Measurements from ENCODE around the gene TRPM6.

The TRPM6 gene

DNA sequence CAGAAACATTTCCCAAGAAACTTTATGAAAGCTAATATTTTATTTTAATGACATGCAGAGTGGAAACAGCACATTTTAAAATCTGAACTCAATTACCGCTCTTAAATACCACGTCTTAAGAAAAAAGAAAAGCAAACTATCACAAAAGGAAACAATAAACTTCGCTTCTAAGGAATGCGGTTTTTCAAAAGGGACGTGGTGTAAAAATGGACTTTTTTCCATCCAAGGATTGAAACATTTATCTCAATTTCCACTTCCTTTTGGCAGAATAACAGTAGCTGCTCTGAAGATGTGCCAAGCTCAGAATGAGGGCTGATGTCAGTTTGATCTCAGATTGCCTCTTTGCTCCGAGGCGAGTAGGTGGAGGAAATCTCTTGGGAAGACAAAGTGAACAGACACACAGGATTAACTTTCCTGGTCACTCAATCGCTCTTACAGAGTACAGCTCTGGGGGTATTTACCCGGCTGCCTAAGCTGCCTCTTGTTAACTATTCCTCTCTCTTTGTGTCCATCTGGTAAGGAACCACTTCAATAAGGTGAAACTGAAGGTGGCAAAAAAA, 158.5 kb downstream of the TRPM6 start:
- H3K27ac ChIP-seq = no peak overlapping the region
- H3K9me3 ChIP-seq (ENCODE audit: control insufficient read depth, low read length) = no peaks in the 10 kb centered on the region
- no peaks in the 10 kb centered on the region for H3K79me2 ChIP-seq
- H3K4me3 ChIP-seq (ENCODE audit: low read depth, low read length) = peak overlapping the region; percentile 24
- H3K4me2 ChIP-seq (ENCODE audit: low read length) = peak overlapping the region; percentile 47
- no peak overlapping the region for H3K9ac ChIP-seq
- no peaks in the 10 kb centered on the region for H3K4me1 ChIP-seq
- no peak overlapping the region for H2AFZ ChIP-seq
- no peaks in the 10 kb centered on the region for H3K27me3 ChIP-seq (ENCODE audit: control insufficient read depth, insufficient read depth, low read length)
- H3K36me3 ChIP-seq (ENCODE audit: control insufficient read depth, insufficient read depth, low read length) = no peaks in the 10 kb centered on the region
- TF ChIP-seq CTCF (IDR thresholded peaks at IDR 0.05) = no peak

DNA sequence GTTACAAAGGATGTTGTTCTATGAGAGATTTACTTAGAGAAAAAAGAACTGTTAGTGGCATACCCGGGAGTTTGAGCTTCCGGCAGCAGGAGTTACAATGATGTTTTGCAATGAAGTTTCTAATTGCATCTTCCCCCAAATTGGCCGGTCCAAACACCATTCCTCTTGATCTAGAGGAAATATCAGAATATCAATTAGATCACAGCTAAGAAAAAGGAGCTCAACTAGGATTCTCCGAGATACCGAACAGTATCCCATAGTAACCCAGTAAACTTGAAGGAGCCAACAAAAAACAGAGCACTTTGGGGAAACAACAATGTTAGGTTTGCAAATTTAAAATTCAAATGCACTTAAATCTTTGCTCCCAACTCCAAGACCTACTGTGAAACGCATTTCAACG, 159.5 kb downstream of the TRPM6 start:
- TF ChIP-seq CTCF (IDR thresholded peaks at IDR 0.05) = no peak
- Histone ChIP-seq H3K9me3 (ENCODE audit: control insufficient read depth, low read length) (no peaks in the 10 kb centered on the region), H3K9ac (no peak overlapping the region), H3K27me3 (ENCODE audit: control insufficient read depth, insufficient read depth, low read length) (no peaks in the 10 kb centered on the region), H2AFZ (no peak overlapping the region), H3K4me3 (ENCODE audit: low read depth, low read length) (no peak overlapping the region), H3K36me3 (ENCODE audit: control insufficient read depth, insufficient read depth, low read length) (no peaks in the 10 kb centered on the region), H3K27ac (no peak overlapping the region), H3K4me2 (ENCODE audit: low read length) (no peak overlapping the region), H3K79me2 (no peaks in the 10 kb centered on the region), H3K4me1 (no peaks in the 10 kb centered on the region)

- Histone ChIP-seq H3K4me3 (ENCODE audit: low read depth, low read length) (no peak overlapping the region), H3K27me3 (ENCODE audit: control insufficient read depth, insufficient read depth, low read length) (no peaks in the 10 kb centered on the region), H3K9ac (no peak overlapping the region), H3K9me3 (ENCODE audit: control insufficient read depth, low read length) (no peaks in the 10 kb centered on the region), H3K4me1 (no peaks in the 10 kb centered on the region), H3K79me2 (no peaks in the 10 kb centered on the region), H2AFZ (no peak overlapping the region), H3K4me2 (ENCODE audit: low read length) (no peak overlapping the region), H3K27ac (no peak overlapping the region), H3K36me3 (ENCODE audit: control insufficient read depth, insufficient read depth, low read length) (no peaks in the 10 kb centered on the region)
- no peak for TF ChIP-seq CTCF (IDR thresholded peaks at IDR 0.05)
Observed at GRCh38 chr9:74726581-74726980, 161.1 kb downstream of the TRPM6 start.

- no peaks in the 10 kb centered on the region for H3K27me3 ChIP-seq (ENCODE audit: control insufficient read depth, insufficient read depth, low read length)
- no peak overlapping the region for H3K27ac ChIP-seq
- no peaks in the 10 kb centered on the region for H3K79me2 ChIP-seq
- H3K9me3 ChIP-seq (ENCODE audit: control insufficient read depth, low read length) = no peaks in the 10 kb centered on the region
- TF ChIP-seq CTCF (IDR thresholded peaks at IDR 0.05) = no peak
- H3K9ac ChIP-seq = no peak overlapping the region
- H2AFZ ChIP-seq = no peak overlapping the region
- H3K4me1 ChIP-seq = no peaks in the 10 kb centered on the region
- H3K4me3 ChIP-seq (ENCODE audit: low read depth, low read length) = no peak overlapping the region
- no peak overlapping the region for H3K4me2 ChIP-seq (ENCODE audit: low read length)
- no peaks in the 10 kb centered on the region for H3K36me3 ChIP-seq (ENCODE audit: control insufficient read depth, insufficient read depth, low read length)
Observed at GRCh38 chr9:74724317-74724716, 163.4 kb downstream of the TRPM6 start.
